K562 (cell line): ENCODE measurements around the gene PLD3. TPM values are rescaled to one million over a fixed set of nuclear protein-coding genes. Genes with fewer than 3 reads are reported as not detected.

Experiments used
- EP400 ChIP-seq: fragments of 450-650 bp; IDR thresholded peaks from 2 replicates; pipeline ENCODE4 v1.6.1; 2017; ENCODE audit warnings: antibody characterized with exemption, mild to moderate bottlenecking, moderate library complexity
- ERF ChIP-seq: fragments of 450-650 bp; formaldehyde crosslinking; IDR thresholded peaks from 2 replicates; pipeline ENCODE4 v1.4.0; 2020; ENCODE audit warnings: mild to moderate bottlenecking, mixed read lengths
- FUS ChIP-seq: fragments of 200-400 bp; formaldehyde crosslinking; optimal IDR thresholded peaks from 2 replicates; pipeline ENCODE3; 2017; ENCODE audit warnings: low read depth, low read length
- GABPB2 ChIP-seq: fragments of 250-450 bp; sonication (Bioruptor Pico); conservative IDR thresholded peaks from 2 replicates; pipeline ENCODE4 v1.5.1; 2021; ENCODE audit warnings: mild to moderate bottlenecking
- HDAC3 ChIP-seq: fragments of 450-650 bp; IDR thresholded peaks from 2 replicates; pipeline ENCODE4 v1.6.1; 2018; ENCODE audit warnings: borderline replicate concordance, mild to moderate bottlenecking, moderate library complexity; ENCODE audit not compliant: partially characterized antibody
- HSF4 ChIP-seq: fragments of 250-450 bp; sonication (Bioruptor Pico); IDR thresholded peaks from 2 replicates; pipeline ENCODE4 v2.1.2; 2022; ENCODE audit warnings: mild to moderate bottlenecking, moderate library complexity, borderline replicate concordance
- KAT7 ChIP-seq: sonication (generic); formaldehyde crosslinking; IDR thresholded peaks from 2 replicates; pipeline ENCODE4 v1.8.0; 2022; ENCODE audit warnings: missing genetic modification reagents, mild to moderate bottlenecking, borderline replicate concordance
- POLR2AphosphoS2 ChIP-seq: IDR thresholded peaks from 2 replicates; pipeline ENCODE4 v1.6.1; 2012; ENCODE audit warnings: low read length, improper control_type of control experiment
- SAFB ChIP-seq: fragments of 200-400 bp; formaldehyde crosslinking; IDR thresholded peaks from 2 replicates; pipeline ENCODE4 v1.6.1; 2017; ENCODE audit warnings: low read depth, low read length, borderline replicate concordance
- SMARCC2 ChIP-seq: fragments of 450-650 bp; IDR thresholded peaks from 2 replicates; pipeline ENCODE4 v1.6.1; 2017; ENCODE audit warnings: antibody characterized with exemption, moderate library complexity, mild to moderate bottlenecking, low read depth
- TARDBP ChIP-seq: fragments of 450-650 bp; IDR thresholded peaks from 2 replicates; pipeline ENCODE4 v1.6.1; 2016
- TBL1XR1 ChIP-seq, 2 experiments: IDR thresholded peaks; 2 replicates each; pipeline ENCODE4 v1.6.1; 2012; ENCODE audit warnings: improper control_type of control experiment in 2 of 2, low read length in 2 of 2, mild to moderate bottlenecking in 1 of 2
- TFAM ChIP-seq: fragments of 250-450 bp; sonication (Bioruptor Pico); conservative IDR thresholded peaks from 2 replicates; pipeline ENCODE4 v1.5.0; 2021; ENCODE audit warnings: mild to moderate bottlenecking, moderate library complexity
- XRCC4 ChIP-seq: IDR thresholded peaks from one replicate; pipeline ENCODE4 v1.6.1; 2011; ENCODE audit not compliant: insufficient read depth, insufficient read length; ENCODE audit errors: extremely low read depth
- ZNF146 ChIP-seq: IDR thresholded peaks from one replicate; pipeline ENCODE4 v1.6.1; 2018; ENCODE audit warnings: missing compliant biosample characterization; ENCODE audit not compliant: unreplicated experiment
- ZNF311 ChIP-seq: fragments of 250-450 bp; sonication (Bioruptor Pico); IDR thresholded peaks from 2 replicates; pipeline ENCODE4 v1.4.0; 2020; ENCODE audit warnings: mild to moderate bottlenecking, moderate library complexity
- ZNF507 ChIP-seq: conservative IDR thresholded peaks from 2 replicates; pipeline ENCODE4 v1.6.1; 2017; ENCODE audit warnings: missing genetic modification characterization, missing compliant biosample characterization
- ZNF584 ChIP-seq: fragments of 200-800 bp; sonication (Bioruptor generic); IDR thresholded peaks from 2 replicates; pipeline ENCODE4 v1.6.1; 2016; ENCODE audit warnings: low read depth, mild to moderate bottlenecking, missing genetic modification characterization, missing compliant biosample characterization
- ZNF696 ChIP-seq: fragments of 250-450 bp; sonication (Bioruptor Pico); conservative IDR thresholded peaks from 2 replicates; pipeline ENCODE4 v1.4.0; 2020; ENCODE audit warnings: mild to moderate bottlenecking, moderate library complexity
- polyA plus RNA-seq, 8 experiments: library from polyadenylated mRNA; depleted of rRNA in 4 of 8; stranded (reverse) in 5 of 8; unstranded in 3 of 8; fragments of >200 nt; fragmentation: Nextera tagmentation in 2 of 8; fragmentation: Illumina TruSeq in 1 of 8; extraction: Ambion mirVana in 2 of 8; extraction: Trizol in 1 of 8; gene quantifications; 2 replicates each; pipeline versions ENCODE4 v1.2.1 to v1.2.3, GENCODE V29; 2011 to 2014; ENCODE audit warnings: inconsistent platforms in 1 of 8, missing spikeins in 1 of 8
- total RNA-seq, 7 experiments: library from RNA; depleted of rRNA in 6 of 7; stranded (reverse); fragments of >200 nt in 6 of 7; fragmentation: Illumina TruSeq in 2 of 7; extraction: Trizol in 2 of 7; gene quantifications; 2 replicates each; pipeline versions ENCODE4 v1.2.1 to v1.2.3, GENCODE V29; 2011 to 2021; ENCODE audit warnings: low replicate concordance in 1 of 7
- TF ChIP-seq, protein P1 (sequence below): IDR thresholded peaks from 3 replicates; pipeline ENCODE4 v1.6.1; 2011; ENCODE audit warnings: borderline replicate concordance, mild to moderate bottlenecking, moderate library complexity; ENCODE audit not compliant: insufficient read length; ENCODE audit errors: extremely low read depth
- TF ChIP-seq, protein P2 (sequence below), 2 experiments: IDR thresholded peaks in 1 of 2; conservative IDR thresholded peaks in 1 of 2; 2 replicates each; pipeline ENCODE4 v1.6.1; 2016; ENCODE audit warnings: low read depth in 2 of 2, mild to moderate bottlenecking in 1 of 2, missing compliant biosample characterization in 1 of 2, missing genetic modification characterization in 1 of 2, moderate library complexity in 1 of 2

The PLD3 gene
- total and polyA plus RNA-seq, 9 of the 15 experiments (the other 6 are each of a cell fraction or from before 2014, with no cell fraction given), result 2.3 to 128 (median 72.7) TPM

DNA sequence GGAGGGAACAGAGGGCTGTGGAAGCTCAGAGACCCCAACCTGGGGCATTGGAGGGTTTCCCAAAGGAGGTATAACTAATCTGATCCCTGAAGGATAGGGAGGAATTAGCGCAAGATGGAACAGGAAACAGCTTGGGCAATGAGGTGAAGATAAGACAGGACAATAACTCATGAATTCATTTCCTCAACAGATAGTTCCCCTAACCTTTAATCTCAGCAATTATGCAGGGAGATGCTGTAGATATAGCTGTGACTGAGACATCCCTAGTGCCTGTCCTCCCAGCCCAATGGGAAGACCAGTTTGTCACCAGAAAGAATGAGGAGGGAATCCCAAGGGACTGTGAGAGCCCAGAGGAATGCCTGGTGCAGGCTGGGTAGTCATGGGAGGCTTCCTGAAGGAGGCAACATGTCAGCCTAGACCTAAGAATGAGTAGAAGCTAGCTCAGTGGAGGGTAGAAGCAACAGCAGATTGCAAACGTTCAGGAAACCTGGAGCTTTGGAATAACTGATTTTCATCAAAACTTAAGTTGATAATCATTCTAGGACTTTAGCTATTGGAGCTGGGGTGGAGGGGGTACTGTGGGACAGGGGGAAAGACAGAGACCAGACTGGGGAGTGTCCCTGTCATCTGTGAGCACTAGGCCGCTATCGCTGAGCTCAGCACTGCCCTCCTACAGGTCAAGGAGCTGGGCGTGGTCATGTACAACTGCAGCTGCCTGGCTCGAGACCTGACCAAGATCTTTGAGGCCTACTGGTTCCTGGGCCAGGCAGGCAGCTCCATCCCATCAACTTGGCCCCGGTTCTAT lies 22.7 kb downstream of the PLD3 start (continued):
- TF ChIP-seq SMARCC2, result no peak
- TF ChIP-seq POLR2AphosphoS2, result no peak
- TF ChIP-seq SAFB, result no peak
- TF ChIP-seq HSF4 (CRISPR knock-in tag), result no peak
- no peak for TF ChIP-seq TARDBP
- no peak for TF ChIP-seq ZNF507 (tag)
- no peak for TF ChIP-seq EP400
- TF ChIP-seq HDAC3, result no peak
- no peak for TF ChIP-seq ZNF584 (CRISPR knock-in tag)
- no peak for TF ChIP-seq XRCC4
- no peak for TF ChIP-seq GABPB2 (CRISPR knock-in tag)
- TF ChIP-seq ZNF696 (CRISPR knock-in tag), result no peak
- no peak for TF ChIP-seq ZNF146 (CRISPR knock-in tag)
- TF ChIP-seq ZNF311, result no peak
- no peak for TF ChIP-seq ERF (CRISPR knock-in tag)
- TF ChIP-seq FUS, result no peak
- no peak for TF ChIP-seq TBL1XR1 (IDR thresholded peaks at IDR 0.05; ENCODE audit: low read length in 2 of 2)
- no peak for TF ChIP-seq TFAM
- TF ChIP-seq KAT7 (CRISPR knock-in tag), result no peak
- TF ChIP-seq, protein P1, sequence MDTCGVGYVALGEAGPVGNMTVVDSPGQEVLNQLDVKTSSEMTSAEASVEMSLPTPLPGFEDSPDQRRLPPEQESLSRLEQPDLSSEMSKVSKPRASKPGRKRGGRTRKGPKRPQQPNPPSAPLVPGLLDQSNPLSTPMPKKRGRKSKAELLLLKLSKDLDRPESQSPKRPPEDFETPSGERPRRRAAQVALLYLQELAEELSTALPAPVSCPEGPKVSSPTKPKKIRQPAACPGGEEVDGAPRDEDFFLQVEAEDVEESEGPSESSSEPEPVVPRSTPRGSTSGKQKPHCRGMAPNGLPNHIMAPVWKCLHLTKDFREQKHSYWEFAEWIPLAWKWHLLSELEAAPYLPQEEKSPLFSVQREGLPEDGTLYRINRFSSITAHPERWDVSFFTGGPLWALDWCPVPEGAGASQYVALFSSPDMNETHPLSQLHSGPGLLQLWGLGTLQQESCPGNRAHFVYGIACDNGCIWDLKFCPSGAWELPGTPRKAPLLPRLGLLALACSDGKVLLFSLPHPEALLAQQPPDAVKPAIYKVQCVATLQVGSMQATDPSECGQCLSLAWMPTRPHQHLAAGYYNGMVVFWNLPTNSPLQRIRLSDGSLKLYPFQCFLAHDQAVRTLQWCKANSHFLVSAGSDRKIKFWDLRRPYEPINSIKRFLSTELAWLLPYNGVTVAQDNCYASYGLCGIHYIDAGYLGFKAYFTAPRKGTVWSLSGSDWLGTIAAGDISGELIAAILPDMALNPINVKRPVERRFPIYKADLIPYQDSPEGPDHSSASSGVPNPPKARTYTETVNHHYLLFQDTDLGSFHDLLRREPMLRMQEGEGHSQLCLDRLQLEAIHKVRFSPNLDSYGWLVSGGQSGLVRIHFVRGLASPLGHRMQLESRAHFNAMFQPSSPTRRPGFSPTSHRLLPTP, result peak; percentile 42
- TF ChIP-seq, protein P2, sequence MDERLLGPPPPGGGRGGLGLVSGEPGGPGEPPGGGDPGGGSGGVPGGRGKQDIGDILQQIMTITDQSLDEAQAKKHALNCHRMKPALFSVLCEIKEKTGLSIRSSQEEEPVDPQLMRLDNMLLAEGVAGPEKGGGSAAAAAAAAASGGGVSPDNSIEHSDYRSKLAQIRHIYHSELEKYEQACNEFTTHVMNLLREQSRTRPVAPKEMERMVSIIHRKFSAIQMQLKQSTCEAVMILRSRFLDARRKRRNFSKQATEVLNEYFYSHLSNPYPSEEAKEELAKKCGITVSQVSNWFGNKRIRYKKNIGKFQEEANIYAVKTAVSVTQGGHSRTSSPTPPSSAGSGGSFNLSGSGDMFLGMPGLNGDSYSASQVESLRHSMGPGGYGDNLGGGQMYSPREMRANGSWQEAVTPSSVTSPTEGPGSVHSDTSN (CRISPR knock-in tag; IDR thresholded peaks at IDR 0.05; ENCODE audit: low read depth), result no peak
- TF ChIP-seq, protein P2 (tag; conservative IDR thresholded peaks at IDR 0.05; ENCODE audit: low read depth), result peak; percentile 54
